Fibroblast of mammary gland (primary cell): ENCODE results near the gene FGD5.

ENCODE experiments used
- DNase-seq: peaks from one replicate; pipeline ENCODE4 v3.0.0-alpha.2; 2010; ENCODE audit warnings: low read depth
- H3K4me3 ChIP-seq: 2 replicates; pipeline ENCODE4 v1.5.1; 2011; ENCODE audit warnings: low read depth, mild to moderate bottlenecking, low read length, moderate library complexity; ENCODE audit not compliant: control insufficient read depth
- TF ChIP-seq, protein P1 (sequence below): conservative IDR thresholded peaks from 2 replicates; pipeline ENCODE4 v1.5.1; 2011; ENCODE audit warnings: low read depth, low read length, inconsistent platforms; ENCODE audit not compliant: control insufficient read depth, insufficient read depth

The FGD5 gene

GRCh38 chr3:14857506-14857905 is 38.7 kb downstream of the FGD5 start:
- no peak for DNase-seq
- no peak overlapping the region for H3K4me3 ChIP-seq
- TF ChIP-seq, protein P1, sequence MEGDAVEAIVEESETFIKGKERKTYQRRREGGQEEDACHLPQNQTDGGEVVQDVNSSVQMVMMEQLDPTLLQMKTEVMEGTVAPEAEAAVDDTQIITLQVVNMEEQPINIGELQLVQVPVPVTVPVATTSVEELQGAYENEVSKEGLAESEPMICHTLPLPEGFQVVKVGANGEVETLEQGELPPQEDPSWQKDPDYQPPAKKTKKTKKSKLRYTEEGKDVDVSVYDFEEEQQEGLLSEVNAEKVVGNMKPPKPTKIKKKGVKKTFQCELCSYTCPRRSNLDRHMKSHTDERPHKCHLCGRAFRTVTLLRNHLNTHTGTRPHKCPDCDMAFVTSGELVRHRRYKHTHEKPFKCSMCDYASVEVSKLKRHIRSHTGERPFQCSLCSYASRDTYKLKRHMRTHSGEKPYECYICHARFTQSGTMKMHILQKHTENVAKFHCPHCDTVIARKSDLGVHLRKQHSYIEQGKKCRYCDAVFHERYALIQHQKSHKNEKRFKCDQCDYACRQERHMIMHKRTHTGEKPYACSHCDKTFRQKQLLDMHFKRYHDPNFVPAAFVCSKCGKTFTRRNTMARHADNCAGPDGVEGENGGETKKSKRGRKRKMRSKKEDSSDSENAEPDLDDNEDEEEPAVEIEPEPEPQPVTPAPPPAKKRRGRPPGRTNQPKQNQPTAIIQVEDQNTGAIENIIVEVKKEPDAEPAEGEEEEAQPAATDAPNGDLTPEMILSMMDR, result no peak

DNA sequence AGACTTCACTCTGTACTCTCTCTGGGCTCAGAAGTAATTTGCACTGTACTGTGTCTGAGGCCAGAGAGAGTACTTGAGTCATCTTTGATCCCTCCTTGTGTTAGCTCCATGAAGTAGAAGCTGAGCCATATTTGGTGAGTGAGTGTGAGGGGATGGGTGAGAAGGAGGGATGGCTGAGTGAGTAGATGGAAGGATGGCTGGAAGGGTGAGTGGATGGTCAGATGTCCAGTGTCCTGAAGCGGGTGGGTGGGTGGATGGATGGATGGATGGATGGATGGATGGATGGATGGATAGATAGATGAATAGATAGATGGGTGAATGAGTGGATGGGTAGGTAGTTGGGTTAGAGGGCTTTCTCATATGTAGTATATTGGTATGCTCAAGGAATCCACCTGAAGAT is 39.3 kb downstream of the FGD5 start:
- DNase-seq, result no peak
- no peak overlapping the region for H3K4me3 ChIP-seq
- TF ChIP-seq, protein P1, result no peak

DNA sequence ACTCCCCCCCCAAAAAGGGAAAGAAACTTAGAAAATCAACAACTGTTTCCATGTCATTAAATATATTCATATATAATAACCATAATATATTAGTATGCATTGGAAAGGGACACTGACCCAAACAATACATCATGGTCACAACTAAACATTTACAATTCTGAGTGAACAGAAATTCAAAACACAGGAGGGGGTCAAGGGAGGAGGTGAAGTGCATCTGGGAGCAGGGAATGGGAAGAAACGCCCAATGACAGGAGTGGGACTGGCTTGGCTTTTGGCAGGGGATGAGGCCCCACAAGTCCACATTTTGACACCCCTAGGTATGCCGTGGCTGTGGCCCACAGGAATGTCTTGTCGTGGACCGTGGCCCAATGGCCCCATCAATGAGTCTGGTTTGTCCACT is 41.1 kb downstream of the FGD5 start:
- no peak for DNase-seq
- TF ChIP-seq, protein P1, result no peak
- H3K4me3 ChIP-seq, result no peak overlapping the region

DNA sequence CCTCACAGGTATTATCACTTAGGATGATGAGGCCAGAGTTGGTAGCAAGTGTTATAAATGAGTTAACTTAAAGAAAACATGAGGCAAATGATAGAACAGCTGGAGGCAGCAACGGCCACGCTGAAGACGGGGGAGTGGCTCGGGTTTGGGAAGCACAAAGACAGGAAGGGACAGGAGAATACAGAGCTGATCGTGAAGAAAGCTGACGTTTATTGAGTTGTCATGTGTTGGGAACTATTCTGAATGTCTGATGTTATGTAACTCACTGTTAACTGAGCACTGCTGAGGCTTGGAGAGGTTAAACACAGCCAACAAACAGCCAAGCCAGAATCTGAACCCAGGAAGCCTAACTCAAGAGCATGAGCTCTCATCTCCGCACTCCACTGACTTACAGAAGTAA is 42.3 kb downstream of the FGD5 start:
- no peak overlapping the region for H3K4me3 ChIP-seq
- TF ChIP-seq, protein P1, result no peak
- DNase-seq, result no peak

- TF ChIP-seq, protein P1, result no peak
- no peak for DNase-seq
- H3K4me3 ChIP-seq, result no peak overlapping the region
Measured at GRCh38 chr3:14861446-14862302, 42.9 kb downstream of the FGD5 start.

- DNase-seq, result no peak
- TF ChIP-seq, protein P1, result no peak
- no peak overlapping the region for H3K4me3 ChIP-seq
Measured at GRCh38 chr3:14862303-14862660, 43.5 kb downstream of the FGD5 start.
